Glutamatergic neuron (in vitro differentiated cells): ENCODE measurements around the gene CACNB2. TPM values are rescaled to one million over a fixed set of nuclear protein-coding genes. Genes with fewer than 3 reads are reported as not detected.
A peak's percentile ranks its signal among the peaks of the same experiment; 100 is the strongest.

ENCODE experiments used
- DNase-seq: peaks from one replicate; pipeline ENCODE4 v3.0.0; 2022
- H3K27ac Mint-ChIP-seq: one replicate; pipeline ENCODE4 v1.8.0; 2020; ENCODE audit warnings: mild to moderate bottlenecking, mixed read lengths, inconsistent platforms; ENCODE audit not compliant: unreplicated experiment
- H3K27me3 Mint-ChIP-seq: one replicate; pipeline ENCODE4 v1.8.0; 2020; ENCODE audit warnings: mild to moderate bottlenecking, moderate library complexity, mixed read lengths, inconsistent platforms; ENCODE audit not compliant: unreplicated experiment
- H3K36me3 Mint-ChIP-seq: one replicate; pipeline ENCODE4 v1.8.0; 2020; ENCODE audit warnings: mild to moderate bottlenecking, mixed read lengths, inconsistent platforms; ENCODE audit not compliant: unreplicated experiment
- H3K4me1 Mint-ChIP-seq: one replicate; pipeline ENCODE4 v1.8.0; 2020; ENCODE audit warnings: mild to moderate bottlenecking, low read depth, mixed read lengths, inconsistent platforms; ENCODE audit not compliant: unreplicated experiment
- H3K4me3 Mint-ChIP-seq: one replicate; pipeline ENCODE4 v1.8.0; 2020; ENCODE audit warnings: mild to moderate bottlenecking, mixed read lengths, inconsistent platforms; ENCODE audit not compliant: unreplicated experiment
- H3K9me3 Mint-ChIP-seq: one replicate; pipeline ENCODE4 v1.8.0; 2020; ENCODE audit warnings: mild to moderate bottlenecking, moderate library complexity, mixed read lengths, inconsistent platforms; ENCODE audit not compliant: unreplicated experiment
- total RNA-seq: library from RNA; stranded (reverse); fragmentation: NEBNext Ultra II Directional; extraction: Animal tissue kit (Norgen Biotek cat#: 25700); gene quantifications from one replicate; pipeline ENCODE4 v1.2.1, GENCODE V29; 2021; ENCODE audit not compliant: unreplicated experiment
- TF ChIP-seq, protein P1 (sequence below): fragments of 200-600 bp; sonication (generic); IDR thresholded peaks from one replicate; pipeline ENCODE4 v1.5.0; 2021; ENCODE audit not compliant: partially characterized antibody, unreplicated experiment

Gene CACNB2
- total RNA-seq, 1 donor from 2014 or later = 3.2 TPM

DNA sequence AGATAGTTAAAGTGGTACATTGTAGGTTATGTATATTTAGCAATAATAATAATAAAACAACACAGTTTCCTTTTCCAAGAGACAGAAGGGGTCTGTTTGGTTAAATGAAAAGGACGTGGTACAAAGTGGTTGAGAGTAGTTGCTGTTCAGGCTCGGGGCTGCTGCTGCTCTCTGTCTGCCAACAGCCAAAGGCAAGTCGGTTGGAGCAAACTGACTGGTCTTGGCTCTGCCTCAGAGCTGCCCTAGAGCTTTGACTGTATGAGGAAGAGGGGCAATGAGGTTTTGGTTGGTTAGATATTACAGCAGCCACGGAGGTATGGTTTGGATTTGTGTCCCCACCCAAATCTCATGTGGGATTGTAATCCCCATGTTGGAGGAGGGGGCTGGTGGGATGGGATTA lies 95.3 kb downstream of the CACNB2 start:
- no peaks in the 10 kb centered on the region for H3K36me3 Mint-ChIP-seq

DNA sequence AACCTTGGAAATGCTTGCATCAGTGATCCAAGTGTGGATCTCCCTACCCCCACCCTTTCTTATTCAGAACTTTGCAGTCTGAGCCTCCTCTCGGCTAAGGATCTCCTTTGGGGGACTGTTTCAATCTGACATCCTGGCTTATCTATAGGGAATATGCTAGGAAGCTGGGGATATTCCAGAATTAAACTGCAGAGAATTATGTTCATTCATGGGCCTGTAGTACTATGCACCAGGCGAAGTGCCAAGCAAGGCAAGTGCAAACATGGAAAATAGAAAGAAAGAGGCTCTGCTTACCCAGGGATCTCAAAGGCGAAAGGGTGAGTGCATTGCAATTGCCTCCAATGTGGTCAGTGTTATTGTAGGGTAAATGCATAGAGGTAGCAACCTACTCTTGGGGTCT lies 96.5 kb downstream of the CACNB2 start:
- Mint-ChIP-seq H3K4me1 (no peaks in the 10 kb centered on the region), H3K9me3 (peaks cover 1% of the 10 kb centered on the region), H3K27ac (no peak overlapping the region), H3K4me3 (no peak overlapping the region), H3K27me3 (peaks cover 2% of the 10 kb centered on the region), H3K36me3 (no peaks in the 10 kb centered on the region)
- TF ChIP-seq, protein P1, sequence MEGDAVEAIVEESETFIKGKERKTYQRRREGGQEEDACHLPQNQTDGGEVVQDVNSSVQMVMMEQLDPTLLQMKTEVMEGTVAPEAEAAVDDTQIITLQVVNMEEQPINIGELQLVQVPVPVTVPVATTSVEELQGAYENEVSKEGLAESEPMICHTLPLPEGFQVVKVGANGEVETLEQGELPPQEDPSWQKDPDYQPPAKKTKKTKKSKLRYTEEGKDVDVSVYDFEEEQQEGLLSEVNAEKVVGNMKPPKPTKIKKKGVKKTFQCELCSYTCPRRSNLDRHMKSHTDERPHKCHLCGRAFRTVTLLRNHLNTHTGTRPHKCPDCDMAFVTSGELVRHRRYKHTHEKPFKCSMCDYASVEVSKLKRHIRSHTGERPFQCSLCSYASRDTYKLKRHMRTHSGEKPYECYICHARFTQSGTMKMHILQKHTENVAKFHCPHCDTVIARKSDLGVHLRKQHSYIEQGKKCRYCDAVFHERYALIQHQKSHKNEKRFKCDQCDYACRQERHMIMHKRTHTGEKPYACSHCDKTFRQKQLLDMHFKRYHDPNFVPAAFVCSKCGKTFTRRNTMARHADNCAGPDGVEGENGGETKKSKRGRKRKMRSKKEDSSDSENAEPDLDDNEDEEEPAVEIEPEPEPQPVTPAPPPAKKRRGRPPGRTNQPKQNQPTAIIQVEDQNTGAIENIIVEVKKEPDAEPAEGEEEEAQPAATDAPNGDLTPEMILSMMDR = no peak
- DNase-seq = no peak

More for the DNA sequence above, 95.3 kb downstream of the CACNB2 start:
- H3K9me3 Mint-ChIP-seq = peaks cover 1% of the 10 kb centered on the region
- TF ChIP-seq, protein P1 = no peak
- DNase-seq = no peak
- no peaks in the 10 kb centered on the region for H3K4me1 Mint-ChIP-seq
- no peak overlapping the region for H3K27ac Mint-ChIP-seq
- peaks cover 2% of the 10 kb centered on the region for H3K27me3 Mint-ChIP-seq
- H3K4me3 Mint-ChIP-seq = no peak overlapping the region

DNA sequence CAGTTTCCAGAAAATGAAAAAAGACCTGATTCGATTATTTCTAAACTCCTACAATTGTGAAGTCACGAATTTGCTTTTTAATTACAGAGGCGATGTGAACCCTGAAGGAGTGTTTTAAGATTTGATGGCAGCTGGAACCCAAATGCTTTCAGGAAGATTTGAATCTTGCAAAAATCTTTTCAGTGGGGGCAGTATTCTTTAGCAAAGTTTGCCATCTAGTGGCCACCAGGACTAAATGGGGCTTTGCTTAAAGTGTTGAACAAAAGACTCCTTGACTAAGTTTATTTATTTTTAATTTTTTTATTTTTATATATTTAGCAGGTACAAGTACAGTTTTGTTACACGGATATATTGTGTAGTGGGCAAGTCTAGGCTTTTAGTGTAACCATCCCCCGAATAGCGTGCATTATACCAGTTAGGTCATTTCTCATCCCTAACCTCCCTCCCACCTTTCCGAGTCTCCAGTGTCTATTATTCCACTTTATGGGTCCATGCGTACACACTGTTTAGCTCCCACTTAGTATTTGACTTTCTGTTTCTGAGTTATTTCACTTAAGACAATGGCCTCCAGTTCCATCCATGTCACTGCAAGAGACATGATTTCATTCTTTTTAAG lies 98.8 kb downstream of the CACNB2 start:
- H3K4me1 Mint-ChIP-seq = no peaks in the 10 kb centered on the region
- no peak overlapping the region for H3K27ac Mint-ChIP-seq
- no peaks in the 10 kb centered on the region for H3K36me3 Mint-ChIP-seq
- DNase-seq = no peak
- no peak overlapping the region for H3K4me3 Mint-ChIP-seq
- TF ChIP-seq, protein P1 = peak; percentile 69
- H3K27me3 Mint-ChIP-seq = peaks cover 4% of the 10 kb centered on the region
- H3K9me3 Mint-ChIP-seq = peaks cover under 1% of the 10 kb centered on the region

DNA sequence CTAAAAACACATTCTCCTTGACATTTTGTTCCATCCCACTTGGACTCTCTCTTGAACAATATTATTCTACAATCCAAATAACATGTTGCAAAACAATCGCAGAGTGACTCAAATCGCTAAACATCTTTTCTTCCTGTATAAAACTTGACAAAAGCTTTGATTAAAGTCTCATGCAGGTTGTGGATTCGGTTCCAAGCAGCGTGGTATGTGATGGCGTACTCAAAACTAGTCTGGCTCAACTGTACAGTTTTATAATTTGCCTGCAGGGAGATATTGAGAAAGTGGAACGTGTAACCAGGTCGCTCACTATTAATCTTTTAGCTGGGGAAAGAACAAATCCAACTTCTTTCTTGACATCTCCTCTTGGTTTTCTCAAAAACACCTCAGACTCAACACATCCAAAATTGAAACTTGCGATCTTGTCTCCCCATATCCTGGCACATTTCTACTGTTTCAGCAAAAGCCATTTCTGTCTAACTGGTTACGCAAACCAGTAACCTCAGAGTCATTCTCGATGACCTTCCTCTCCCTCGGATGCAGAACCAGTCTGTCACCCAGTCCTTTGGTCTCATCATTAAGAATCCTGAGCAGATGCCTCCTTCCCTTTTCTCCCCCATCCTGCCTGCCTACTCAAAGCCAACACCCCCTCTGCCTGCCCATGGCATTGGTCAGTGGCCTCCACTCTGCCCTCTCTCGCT lies 100.1 kb downstream of the CACNB2 start:
- no peaks in the 10 kb centered on the region for H3K9me3 Mint-ChIP-seq
- DNase-seq = no peak
- no peaks in the 10 kb centered on the region for H3K4me1 Mint-ChIP-seq
- peaks cover 4% of the 10 kb centered on the region for H3K27me3 Mint-ChIP-seq
- H3K4me3 Mint-ChIP-seq = no peak overlapping the region
- H3K27ac Mint-ChIP-seq = no peak overlapping the region
- TF ChIP-seq, protein P1 = no peak
- H3K36me3 Mint-ChIP-seq = no peaks in the 10 kb centered on the region

DNA sequence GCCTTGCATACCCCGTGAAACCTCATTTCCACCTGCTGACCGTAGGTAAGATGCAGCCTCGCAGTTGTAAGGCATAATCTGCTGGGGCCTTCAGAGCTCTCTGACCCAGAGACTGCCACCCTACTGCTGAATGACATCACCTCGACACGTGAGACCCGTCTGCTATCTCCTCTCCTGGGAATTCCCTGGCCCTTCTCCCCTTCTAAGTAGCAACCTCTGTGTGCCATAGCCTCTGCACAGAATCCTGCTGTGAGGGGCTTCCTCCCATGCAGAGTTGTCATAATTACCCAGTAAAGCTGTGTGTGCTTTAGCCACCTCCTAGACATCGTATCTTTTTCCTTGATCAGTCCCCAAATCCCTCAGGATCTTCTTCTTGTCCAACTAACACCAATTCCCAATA lies 106.7 kb downstream of the CACNB2 start:
- no peaks in the 10 kb centered on the region for H3K9me3 Mint-ChIP-seq
- H3K27me3 Mint-ChIP-seq = peaks cover 7% of the 10 kb centered on the region
- H3K27ac Mint-ChIP-seq = no peak overlapping the region
- no peak overlapping the region for H3K4me3 Mint-ChIP-seq
- H3K4me1 Mint-ChIP-seq = no peaks in the 10 kb centered on the region
- no peak for DNase-seq
- no peaks in the 10 kb centered on the region for H3K36me3 Mint-ChIP-seq
- TF ChIP-seq, protein P1 = no peak
